ENCODE measurements around the gene WNT1.
A peak's percentile ranks its signal among the peaks of the same experiment; 100 is the strongest.

Gene WNT1

GRCh38 chr12:48960834-48961233, 17.3 kb upstream of the WNT1 start:
- DNase-seq (ENCODE audit: low read depth in 1 of 2, low spot score in 1 of 2), result no peak

- no peak for DNase-seq (ENCODE audit: low read depth in 1 of 2, low spot score in 1 of 2)
Observed at GRCh38 chr12:48961331-48961730, 16.8 kb upstream of the WNT1 start.

- no peak for DNase-seq (ENCODE audit: low read depth in 1 of 2, low spot score in 1 of 2)
Observed at GRCh38 chr12:48961801-48962200, 16.3 kb upstream of the WNT1 start.

GRCh38 chr12:48965298-48965838, 12.8 kb upstream of the WNT1 start:
- DNase-seq (ENCODE audit: low read depth in 1 of 2, low spot score in 1 of 2), result no peak

GRCh38 chr12:48966177-48966895, 11.8 kb upstream of the WNT1 start:
- no peak for DNase-seq (ENCODE audit: low read depth in 1 of 2, low spot score in 1 of 2)

GRCh38 chr12:48967991-48968390, 10.1 kb upstream of the WNT1 start:
- DNase-seq (ENCODE audit: low read depth in 1 of 2, low spot score in 1 of 2), result no peak

GRCh38 chr12:48968467-48968866, 9.7 kb upstream of the WNT1 start:
- no peak for DNase-seq (ENCODE audit: low read depth in 1 of 2, low spot score in 1 of 2)

GRCh38 chr12:48969160-48969771, 8.9 kb upstream of the WNT1 start:
- no peak for DNase-seq (ENCODE audit: low read depth in 1 of 2, low spot score in 1 of 2)

GRCh38 chr12:48969833-48970701, 8.1 kb upstream of the WNT1 start:
- DNase-seq (ENCODE audit: low read depth in 1 of 2, low spot score in 1 of 2), result no peak

- no peak for DNase-seq (ENCODE audit: low read depth in 1 of 2, low spot score in 1 of 2)
Observed at GRCh38 chr12:48970702-48971334, 7.3 kb upstream of the WNT1 start.

GRCh38 chr12:48972213-48972951, 5.7 kb upstream of the WNT1 start:
- DNase-seq (ENCODE audit: low read depth in 1 of 2, low spot score in 1 of 2), result no peak

- DNase-seq (ENCODE audit: low read depth in 1 of 2, low spot score in 1 of 2), result no peak
Observed at GRCh38 chr12:48972952-48973483, 5.1 kb upstream of the WNT1 start.

- no peak for DNase-seq (ENCODE audit: low read depth in 1 of 2, low spot score in 1 of 2)
Observed at GRCh38 chr12:48973531-48973930, 4.6 kb upstream of the WNT1 start.

GRCh38 chr12:48973941-48974673, 4.0 kb upstream of the WNT1 start:
- no peak for DNase-seq (ENCODE audit: low read depth in 1 of 2, low spot score in 1 of 2)

- DNase-seq (ENCODE audit: low read depth in 1 of 2, low spot score in 1 of 2), result peak; percentile 69 to 76
Observed at GRCh38 chr12:48977290-48978281, 536 bp upstream of the WNT1 start.

- no peak for DNase-seq (ENCODE audit: low read depth in 1 of 2, low spot score in 1 of 2)
Observed at GRCh38 chr12:48978741-48979601, 849 bp downstream of the WNT1 start.

GRCh38 chr12:48979602-48980388, 1.7 kb downstream of the WNT1 start:
- no peak for DNase-seq (ENCODE audit: low read depth in 1 of 2, low spot score in 1 of 2)
